NCI-H1092 treated with DMSO at 0.1 percent for 48 hours (cell line): ENCODE measurements around the gene RTN4R.
"Not testable (repeated sequence)": the region's sequence is repeated elsewhere in the genome, so short reads cannot be mapped to it uniquely, and the experiment has no call there.

ENCODE experiments used
- DNase-seq: peaks from one replicate; lab custom pipeline; 2025; lab: John Stamatoyannopoulos, UW

Gene RTN4R

GRCh38 chr22:20286784-20287423 lies 18.8 kb upstream of the RTN4R start:
- DNase-seq, result not testable (repeated sequence)

DNA sequence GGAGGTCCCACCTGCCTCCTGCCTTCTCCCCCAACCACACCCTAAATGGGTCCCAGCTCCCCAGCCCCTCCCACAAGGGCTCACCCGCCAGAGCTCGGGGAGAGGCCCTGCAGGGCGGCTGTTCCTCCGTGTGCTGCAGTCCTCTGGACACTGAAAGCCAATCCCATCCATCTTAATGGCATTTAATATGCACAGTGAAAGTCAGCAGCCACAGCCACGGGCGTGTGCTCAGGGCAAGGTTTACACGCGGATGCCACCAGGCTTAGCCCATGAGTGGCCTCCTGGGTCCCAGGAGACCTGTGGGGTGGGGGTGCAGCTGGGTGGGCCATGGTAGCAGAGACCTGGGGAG lies 18.2 kb upstream of the RTN4R start:
- not testable (repeated sequence) for DNase-seq

- DNase-seq, result peak; percentile 35
Observed at GRCh38 chr22:20285473-20286311, 17.6 kb upstream of the RTN4R start.

GRCh38 chr22:20284471-20285086 lies 16.5 kb upstream of the RTN4R start:
- DNase-seq, result no peak

DNA sequence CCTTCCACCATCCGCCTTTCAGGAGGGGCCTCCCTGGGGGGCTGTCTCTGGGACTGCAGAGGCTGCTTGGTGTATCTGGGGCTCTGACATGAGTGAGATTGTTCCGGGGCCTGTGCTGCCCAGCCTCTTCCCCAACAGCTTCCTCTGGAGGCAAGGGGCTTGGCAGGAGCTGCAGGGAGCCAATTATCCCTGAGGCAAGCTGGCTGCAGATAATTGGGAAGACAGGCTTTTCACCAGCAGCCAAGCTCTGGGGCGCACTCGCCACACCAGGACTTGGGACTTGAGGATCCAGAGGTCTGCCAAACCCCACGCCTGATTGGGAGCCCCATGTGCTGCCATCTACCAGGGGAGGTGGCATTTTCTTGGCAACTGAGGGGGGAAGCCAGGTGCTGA lies 15.6 kb upstream of the RTN4R start:
- no peak for DNase-seq

GRCh38 chr22:20282901-20283673 lies 15.0 kb upstream of the RTN4R start:
- DNase-seq, result no peak

GRCh38 chr22:20281891-20282290 lies 13.8 kb upstream of the RTN4R start:
- DNase-seq, result no peak

- not testable (repeated sequence) for DNase-seq
Observed at GRCh38 chr22:20281473-20281872, 13.4 kb upstream of the RTN4R start.

- no peak for DNase-seq
Observed at GRCh38 chr22:20280866-20281265, 12.7 kb upstream of the RTN4R start.

DNA sequence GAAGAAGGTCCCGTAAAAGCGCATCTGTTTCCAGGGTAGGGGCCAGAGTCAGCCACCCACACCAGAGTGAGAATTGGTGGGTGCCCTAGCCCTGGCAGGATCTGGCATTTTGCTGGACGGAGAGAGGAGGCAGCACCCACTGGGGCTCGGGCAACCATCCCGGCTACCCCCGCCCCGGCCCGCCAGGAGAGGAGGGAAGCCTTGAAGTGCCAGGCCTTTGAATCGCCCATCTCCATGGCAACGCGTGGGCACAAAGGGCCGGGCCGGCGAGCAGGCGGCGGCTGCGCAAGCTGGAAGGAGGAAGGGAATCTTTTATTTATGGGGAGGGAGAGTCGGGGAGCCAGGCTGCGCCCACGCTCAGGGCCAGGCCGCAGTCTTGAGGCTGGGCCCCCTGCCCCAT lies 12.0 kb upstream of the RTN4R start:
- peak; percentile 22 for DNase-seq

DNA sequence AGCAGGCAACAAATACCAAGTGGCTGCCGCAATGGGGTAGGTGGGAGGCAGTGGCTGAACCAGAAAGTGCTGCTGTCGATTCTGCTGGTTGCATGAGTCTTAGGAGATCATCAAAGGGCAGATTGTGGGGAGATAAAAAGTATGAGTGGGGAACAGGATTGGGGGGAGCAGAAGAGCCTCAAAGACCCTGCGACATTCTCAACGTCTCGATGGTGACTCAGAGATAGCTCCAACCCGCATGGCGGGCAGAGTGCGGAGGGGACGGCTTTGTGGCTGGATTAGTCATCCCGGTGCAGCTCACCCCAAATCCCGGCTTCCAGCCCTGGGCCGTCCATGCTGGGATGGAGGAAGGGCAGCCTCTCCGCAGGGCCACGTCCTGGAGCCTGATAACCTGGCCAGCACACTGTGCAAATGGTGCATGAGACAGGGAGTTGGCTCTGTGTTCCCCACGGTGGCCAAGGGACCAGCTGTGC lies 11.6 kb upstream of the RTN4R start:
- DNase-seq, result no peak

DNA sequence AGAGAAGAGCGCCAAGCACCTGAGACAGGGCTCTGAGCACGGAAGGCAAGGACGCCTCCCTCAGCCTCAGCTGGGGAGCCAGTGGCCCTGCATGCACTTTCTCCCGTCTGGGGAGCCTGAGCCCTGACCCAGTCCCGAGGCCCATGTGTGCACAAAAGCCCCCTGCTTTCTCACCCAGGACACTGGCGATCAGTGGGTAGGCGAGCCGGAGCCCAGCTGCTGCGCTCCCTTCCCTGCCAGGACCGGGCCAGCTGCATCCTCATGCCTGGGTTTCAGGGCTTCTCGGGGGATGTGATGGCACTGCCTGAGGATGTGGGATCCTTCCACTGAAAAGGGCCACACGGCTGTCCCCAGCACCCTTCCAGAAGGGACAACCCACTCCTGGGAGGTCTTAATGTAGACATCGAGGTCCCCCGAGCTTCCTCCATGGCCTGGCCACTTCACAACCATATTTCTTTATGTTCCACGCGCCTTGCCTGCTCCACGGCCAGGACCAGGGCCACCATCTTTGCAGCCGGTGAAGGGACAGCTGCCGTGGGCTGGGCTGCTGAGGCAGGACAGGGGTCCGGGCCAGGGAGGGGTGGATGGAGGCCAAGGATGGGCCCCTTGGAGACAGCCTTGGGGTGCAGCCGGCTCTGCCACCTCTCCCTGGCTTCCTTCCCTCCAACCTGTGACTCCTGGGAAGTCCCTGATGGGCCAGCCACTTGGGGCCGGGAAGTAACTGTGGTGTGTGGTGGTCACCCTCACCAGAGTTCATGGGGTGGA lies 10.8 kb upstream of the RTN4R start:
- not testable (repeated sequence) for DNase-seq

GRCh38 chr22:20277936-20278635 lies 10.0 kb upstream of the RTN4R start:
- DNase-seq, result not testable (repeated sequence)

DNA sequence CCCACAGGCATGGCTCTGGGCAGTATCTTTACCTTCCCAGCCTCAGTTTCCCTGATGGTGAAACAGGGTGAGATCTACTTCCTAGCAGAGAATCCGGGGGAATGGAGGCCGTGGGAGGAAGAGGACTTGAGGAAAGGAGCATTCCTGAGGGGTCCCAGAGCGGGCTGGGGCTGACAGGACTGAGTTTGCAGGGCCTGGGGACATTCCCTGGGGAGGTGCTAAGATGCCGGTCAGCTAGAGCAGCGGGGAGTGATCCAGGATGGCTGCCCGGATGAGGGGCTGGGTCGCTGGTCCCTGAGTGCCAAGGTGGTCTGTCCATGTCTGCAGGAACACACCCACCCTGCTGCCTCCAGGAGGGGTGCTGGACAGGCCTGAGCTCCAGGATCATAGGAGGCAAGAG lies 8.3 kb upstream of the RTN4R start:
- DNase-seq, result no peak

- no peak for DNase-seq
Observed at GRCh38 chr22:20275836-20276235, 7.7 kb upstream of the RTN4R start.

GRCh38 chr22:20275325-20275724 lies 7.2 kb upstream of the RTN4R start:
- not testable (repeated sequence) for DNase-seq

GRCh38 chr22:20274374-20274773 lies 6.3 kb upstream of the RTN4R start:
- DNase-seq, result not testable (repeated sequence)

DNA sequence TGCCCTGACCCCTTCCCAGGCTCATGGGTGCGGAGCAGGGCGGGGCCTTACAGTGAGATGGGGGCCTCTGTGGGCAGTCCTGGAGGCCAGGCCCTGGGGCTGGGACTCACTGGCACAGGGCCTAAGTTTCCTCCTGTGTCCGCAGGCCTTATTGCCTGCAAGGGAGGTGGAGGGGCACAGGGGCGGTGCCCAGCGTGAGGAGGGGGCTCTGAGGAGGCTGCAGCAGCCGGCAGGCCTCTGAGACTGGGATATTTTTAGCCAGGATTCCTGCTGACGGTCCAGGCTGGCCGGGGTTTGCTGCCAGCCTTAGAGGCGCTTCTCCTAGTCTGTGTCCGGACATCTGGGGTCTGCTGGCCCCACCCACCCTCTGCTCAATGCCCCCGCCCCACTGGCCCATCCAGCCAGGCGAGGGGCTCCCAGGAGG lies 5.7 kb upstream of the RTN4R start:
- DNase-seq, result no peak

DNA sequence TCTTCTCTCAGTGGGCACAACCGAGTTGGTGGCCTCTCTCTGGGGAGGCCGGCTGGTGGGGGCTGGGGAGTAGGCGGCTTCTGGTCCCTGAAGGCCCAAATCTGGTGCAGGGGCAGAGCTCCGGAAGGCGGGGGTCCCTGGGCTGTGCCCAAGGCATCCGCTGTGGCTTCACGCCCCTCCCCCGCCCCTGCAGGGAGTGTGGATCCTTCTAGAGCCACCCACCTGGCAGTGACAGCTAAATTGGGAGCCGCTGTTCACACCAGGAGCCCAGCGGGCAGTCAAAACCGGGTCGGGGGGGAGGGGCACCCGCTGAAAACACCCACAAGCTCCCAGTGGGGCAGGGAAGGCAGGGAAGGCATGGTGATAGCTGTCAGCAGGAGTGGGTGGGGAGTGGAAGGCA lies 4.6 kb upstream of the RTN4R start:
- DNase-seq, result no peak

DNA sequence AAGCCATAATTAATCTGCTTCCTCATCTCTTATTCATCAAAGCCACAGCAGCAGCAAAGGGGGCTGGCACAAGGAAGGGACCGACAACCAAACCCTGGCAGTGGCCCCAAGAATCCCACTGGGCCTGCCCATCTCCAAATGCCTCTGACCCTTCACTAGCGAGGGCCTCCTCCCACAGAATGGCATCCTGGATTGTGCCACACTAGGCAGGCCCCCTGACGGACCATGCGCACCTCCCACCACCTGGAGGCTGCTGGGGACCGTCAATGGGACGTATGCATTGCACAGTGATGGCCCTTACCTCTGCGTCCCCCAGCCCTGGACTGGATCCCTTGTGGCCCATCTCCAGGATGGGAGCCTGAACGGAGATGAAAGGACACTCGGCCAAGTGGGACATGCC lies 4.1 kb upstream of the RTN4R start:
- DNase-seq, result no peak
